ENCODE results near the gene FASN. TPM values are rescaled to one million over a fixed set of nuclear protein-coding genes. Genes with fewer than 3 reads are reported as not detected.

The FASN gene
- total and polyA plus RNA-seq, 2 of the 13 experiments (the other 11 are each of a cell fraction or from before 2014, with no cell fraction given) = 51.7 to 101 TPM

DNA sequence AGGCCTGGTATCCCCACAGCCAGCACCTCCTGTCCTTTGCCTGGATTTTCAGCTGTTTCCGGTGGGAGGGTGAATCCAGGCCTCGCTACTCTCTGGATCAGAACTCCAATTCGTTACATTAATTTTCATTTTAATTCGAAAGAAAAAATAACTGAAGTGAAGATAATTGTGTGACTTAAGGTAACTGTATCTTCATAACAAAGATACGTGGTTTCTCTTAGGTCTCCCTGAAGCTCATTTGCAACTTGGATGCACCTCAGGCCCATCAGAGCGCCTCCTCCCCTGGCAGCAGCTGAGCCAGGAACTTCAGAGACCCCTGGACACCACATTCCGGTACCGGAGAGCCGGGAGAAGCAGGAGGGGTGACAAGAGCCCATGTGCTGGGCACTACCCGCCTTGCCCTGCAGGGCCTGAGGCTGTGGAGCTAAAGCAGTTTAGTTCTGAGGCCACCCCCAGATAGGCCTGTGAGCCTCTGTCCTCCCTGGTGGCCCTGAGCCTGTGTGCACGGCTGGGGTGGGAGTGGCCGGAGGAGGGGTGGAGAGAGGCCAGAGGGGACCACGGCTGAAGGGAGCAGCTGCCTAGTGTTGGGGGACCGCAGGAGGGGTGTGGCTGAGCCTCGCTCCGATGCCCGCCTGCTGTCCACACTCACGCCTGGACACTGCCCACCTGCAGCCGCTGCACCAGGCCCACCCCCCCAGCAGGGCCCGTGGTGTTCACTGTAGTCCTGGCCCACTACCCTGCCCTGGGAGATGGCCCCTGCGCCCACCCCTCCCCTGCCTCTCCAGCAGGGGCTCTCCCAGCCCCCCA lies 21.0 kb downstream of the FASN start (continued):
- TF ChIP-seq, protein P1, sequence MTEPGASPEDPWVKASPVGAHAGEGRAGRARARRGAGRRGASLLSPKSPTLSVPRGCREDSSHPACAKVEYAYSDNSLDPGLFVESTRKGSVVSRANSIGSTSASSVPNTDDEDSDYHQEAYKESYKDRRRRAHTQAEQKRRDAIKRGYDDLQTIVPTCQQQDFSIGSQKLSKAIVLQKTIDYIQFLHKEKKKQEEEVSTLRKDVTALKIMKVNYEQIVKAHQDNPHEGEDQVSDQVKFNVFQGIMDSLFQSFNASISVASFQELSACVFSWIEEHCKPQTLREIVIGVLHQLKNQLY (CRISPR knock-in tag; IDR thresholded peaks at IDR 0.05) = no peak
- TF ChIP-seq ZNF124 (CRISPR knock-in tag; IDR thresholded peaks at IDR 0.05) (no peak), SMC3 (IDR thresholded peaks at IDR 0.05; ENCODE audit: low read length) (no peak), MATR3 (CRISPR knock-in tag; IDR thresholded peaks at IDR 0.05) (no peak), ZSCAN29 (CRISPR knock-in tag; conservative IDR thresholded peaks at IDR 0.05) (no peak), ZNF33B (CRISPR knock-in tag; IDR thresholded peaks at IDR 0.05) (no peak), ZFP90 (CRISPR knock-in tag; IDR thresholded peaks at IDR 0.05; ENCODE audit: borderline replicate concordance) (no peak)
- TF ChIP-seq, protein P2, sequence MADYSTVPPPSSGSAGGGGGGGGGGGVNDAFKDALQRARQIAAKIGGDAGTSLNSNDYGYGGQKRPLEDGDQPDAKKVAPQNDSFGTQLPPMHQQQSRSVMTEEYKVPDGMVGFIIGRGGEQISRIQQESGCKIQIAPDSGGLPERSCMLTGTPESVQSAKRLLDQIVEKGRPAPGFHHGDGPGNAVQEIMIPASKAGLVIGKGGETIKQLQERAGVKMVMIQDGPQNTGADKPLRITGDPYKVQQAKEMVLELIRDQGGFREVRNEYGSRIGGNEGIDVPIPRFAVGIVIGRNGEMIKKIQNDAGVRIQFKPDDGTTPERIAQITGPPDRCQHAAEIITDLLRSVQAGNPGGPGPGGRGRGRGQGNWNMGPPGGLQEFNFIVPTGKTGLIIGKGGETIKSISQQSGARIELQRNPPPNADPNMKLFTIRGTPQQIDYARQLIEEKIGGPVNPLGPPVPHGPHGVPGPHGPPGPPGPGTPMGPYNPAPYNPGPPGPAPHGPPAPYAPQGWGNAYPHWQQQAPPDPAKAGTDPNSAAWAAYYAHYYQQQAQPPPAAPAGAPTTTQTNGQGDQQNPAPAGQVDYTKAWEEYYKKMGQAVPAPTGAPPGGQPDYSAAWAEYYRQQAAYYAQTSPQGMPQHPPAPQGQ (CRISPR knock-in tag; IDR thresholded peaks at IDR 0.05; ENCODE audit: borderline replicate concordance) = no peak
- TF ChIP-seq, protein P3, sequence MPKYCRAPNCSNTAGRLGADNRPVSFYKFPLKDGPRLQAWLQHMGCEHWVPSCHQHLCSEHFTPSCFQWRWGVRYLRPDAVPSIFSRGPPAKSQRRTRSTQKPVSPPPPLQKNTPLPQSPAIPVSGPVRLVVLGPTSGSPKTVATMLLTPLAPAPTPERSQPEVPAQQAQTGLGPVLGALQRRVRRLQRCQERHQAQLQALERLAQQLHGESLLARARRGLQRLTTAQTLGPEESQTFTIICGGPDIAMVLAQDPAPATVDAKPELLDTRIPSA (CRISPR knock-in tag; IDR thresholded peaks at IDR 0.05; ENCODE audit: borderline replicate concordance) = 0 out of 2 replicates have a peak, but pooled peaks have one; percentile 28
- TF ChIP-seq, protein P4, sequence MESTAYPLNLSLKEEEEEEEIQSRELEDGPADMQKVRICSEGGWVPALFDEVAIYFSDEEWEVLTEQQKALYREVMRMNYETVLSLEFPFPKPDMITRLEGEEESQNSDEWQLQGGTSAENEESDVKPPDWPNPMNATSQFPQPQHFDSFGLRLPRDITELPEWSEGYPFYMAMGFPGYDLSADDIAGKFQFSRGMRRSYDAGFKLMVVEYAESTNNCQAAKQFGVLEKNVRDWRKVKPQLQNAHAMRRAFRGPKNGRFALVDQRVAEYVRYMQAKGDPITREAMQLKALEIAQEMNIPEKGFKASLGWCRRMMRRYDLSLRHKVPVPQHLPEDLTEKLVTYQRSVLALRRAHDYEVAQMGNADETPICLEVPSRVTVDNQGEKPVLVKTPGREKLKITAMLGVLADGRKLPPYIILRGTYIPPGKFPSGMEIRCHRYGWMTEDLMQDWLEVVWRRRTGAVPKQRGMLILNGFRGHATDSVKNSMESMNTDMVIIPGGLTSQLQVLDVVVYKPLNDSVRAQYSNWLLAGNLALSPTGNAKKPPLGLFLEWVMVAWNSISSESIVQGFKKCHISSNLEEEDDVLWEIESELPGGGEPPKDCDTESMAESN (CRISPR knock-in tag; conservative IDR thresholded peaks at IDR 0.05) = 0 out of 2 replicates have a peak, but pooled peaks have one; percentile 34
- TF ChIP-seq, protein P5, sequence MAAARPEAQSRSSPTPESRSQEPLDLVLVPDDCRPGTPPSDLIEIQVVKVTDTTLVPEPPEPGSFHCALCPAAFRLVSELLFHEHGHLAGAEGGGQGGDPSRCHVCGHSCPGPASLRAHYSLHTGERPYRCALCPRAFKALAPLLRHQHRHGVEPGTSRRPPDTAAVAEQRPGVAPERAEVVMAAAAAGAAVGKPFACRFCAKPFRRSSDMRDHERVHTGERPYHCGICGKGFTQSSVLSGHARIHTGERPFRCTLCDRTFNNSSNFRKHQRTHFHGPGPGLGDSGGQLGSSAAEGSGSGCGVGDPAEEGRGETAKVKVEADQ (CRISPR knock-in tag; IDR thresholded peaks at IDR 0.05; ENCODE audit: borderline replicate concordance) = peak; percentile 29; the same call in 1 of the 2 replicates
- TF ChIP-seq, protein P6, sequence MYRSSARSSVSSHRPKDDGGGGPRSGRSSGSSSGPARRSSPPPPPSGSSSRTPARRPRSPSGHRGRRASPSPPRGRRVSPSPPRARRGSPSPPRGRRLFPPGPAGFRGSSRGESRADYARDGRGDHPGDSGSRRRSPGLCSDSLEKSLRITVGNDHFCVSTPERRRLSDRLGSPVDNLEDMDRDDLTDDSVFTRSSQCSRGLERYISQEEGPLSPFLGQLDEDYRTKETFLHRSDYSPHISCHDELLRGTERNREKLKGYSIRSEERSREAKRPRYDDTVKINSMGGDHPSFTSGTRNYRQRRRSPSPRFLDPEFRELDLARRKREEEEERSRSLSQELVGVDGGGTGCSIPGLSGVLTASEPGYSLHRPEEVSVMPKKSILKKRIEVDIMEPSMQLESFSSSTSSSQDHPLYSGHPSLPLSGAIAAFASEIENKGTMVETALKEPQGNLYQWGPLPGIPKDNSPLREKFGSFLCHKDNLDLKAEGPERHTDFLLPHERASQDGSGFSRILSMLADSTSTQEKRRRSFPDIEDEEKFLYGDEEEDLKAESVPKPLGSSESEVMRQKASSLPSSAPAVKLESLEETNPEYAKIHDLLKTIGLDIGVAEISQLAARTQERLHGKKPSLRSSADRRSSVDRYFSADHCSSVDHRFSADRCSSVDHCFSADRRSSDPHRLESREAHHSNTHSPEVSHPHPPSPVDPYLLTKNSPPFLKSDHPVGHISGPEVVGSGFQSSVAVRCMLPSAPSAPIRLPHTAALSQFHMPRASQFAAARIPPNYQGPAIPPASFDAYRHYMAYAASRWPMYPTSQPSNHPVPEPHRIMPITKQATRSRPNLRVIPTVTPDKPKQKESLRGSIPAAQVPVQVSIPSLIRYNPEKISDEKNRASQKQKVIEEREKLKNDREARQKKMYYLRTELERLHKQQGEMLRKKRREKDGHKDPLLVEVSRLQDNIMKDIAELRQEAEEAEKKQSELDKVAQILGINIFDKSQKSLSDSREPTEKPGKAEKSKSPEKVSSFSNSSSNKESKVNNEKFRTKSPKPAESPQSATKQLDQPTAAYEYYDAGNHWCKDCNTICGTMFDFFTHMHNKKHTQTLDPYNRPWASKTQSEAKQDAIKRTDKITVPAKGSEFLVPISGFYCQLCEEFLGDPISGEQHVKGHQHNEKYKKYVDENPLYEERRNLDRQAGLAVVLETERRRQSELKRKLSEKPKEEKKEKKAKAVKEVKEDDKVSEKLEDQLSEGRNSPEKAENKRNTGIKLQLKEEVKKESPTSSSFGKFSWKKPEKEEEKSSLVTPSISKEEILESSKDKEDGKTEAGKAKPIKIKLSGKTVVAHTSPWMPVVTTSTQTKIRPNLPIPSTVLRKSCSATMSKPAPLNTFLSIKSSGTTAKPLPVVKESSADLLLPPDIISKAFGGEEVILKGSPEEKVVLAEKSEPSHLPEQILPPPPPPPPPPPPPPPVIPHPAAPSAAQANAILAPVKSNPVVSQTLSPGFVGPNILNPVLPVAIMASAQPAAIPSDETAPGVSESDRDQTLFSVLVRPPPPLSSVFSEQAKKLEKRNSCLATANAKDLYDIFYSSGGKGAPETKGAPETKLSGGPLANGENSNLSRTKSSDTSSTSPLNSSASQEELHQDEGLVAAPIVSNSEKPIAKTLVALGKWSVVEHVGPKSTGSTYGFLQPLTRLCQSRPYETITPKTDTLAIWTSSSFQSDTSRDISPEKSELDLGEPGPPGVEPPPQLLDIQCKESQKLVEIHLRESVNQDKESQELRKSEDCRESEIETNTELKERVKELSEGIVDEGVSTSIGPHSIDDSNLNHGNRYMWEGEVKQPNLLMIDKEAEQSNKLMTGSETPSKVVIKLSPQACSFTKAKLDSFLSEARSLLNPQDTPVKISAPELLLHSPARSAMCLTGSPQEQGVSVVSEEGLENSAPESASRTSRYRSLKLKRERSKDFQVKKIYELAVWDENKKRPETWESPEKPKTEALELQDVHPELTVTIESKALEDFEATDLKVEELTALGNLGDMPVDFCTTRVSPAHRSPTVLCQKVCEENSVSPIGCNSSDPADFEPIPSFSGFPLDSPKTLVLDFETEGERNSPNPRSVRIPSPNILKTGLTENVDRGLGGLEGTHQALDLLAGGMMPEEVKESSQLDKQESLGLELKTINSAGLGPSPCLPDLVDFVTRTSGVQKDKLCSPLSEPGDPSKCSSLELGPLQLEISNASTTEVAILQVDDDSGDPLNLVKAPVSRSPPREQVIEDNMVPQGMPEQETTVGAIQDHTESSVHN (CRISPR knock-in tag; IDR thresholded peaks at IDR 0.05) = no peak

Measured in HepG2 (cell line).